Activated CD8-positive, alpha-beta T cell treated with anti-CD3 and anti-CD28 coated beads for 36 hours (primary cell): ENCODE measurements around the gene PDK1. TPM values are rescaled to one million over a fixed set of nuclear protein-coding genes. Genes with fewer than 3 reads are reported as not detected.

Experiments
- ATAC-seq: fragments of 200-7000 bp; cut with Tn5 transposase; one replicate; pipeline ENCODE4 v1.10.0; 2021; ENCODE audit warnings: mild to moderate bottlenecking, moderate library complexity
- CTCF ChIA-PET: fragments of 350-600 bp; sonication (Branson Sonifier 250); formaldehyde crosslinking; loops from one replicate; lab custom pipeline; 2021; ENCODE audit warnings: antibody characterized with exemption; lab: Charles Lee
- POLR2A ChIA-PET: fragments of 350-600 bp; sonication (Branson Sonifier 250); formaldehyde crosslinking; loops from one replicate; lab custom pipeline; 2021; ENCODE audit warnings: antibody characterized with exemption; lab: Charles Lee
- DNase-seq: peaks from one replicate; pipeline ENCODE4 v3.0.0-alpha.2; 2020
- H3K27ac Mint-ChIP-seq: one replicate; pipeline ENCODE4 v1.8.0; 2021; ENCODE audit warnings: mild to moderate bottlenecking, mixed read lengths
- H3K27me3 Mint-ChIP-seq: one replicate; pipeline ENCODE4 v1.8.0; 2021; ENCODE audit warnings: mixed read lengths
- H3K36me3 Mint-ChIP-seq: one replicate; pipeline ENCODE4 v1.8.0; 2021; ENCODE audit warnings: low read depth, mixed read lengths
- H3K4me1 Mint-ChIP-seq: one replicate; pipeline ENCODE4 v1.8.0; 2021; ENCODE audit warnings: low read depth, mixed read lengths
- H3K4me3 Mint-ChIP-seq: one replicate; pipeline ENCODE4 v1.8.0; 2021; ENCODE audit warnings: mild to moderate bottlenecking, moderate library complexity, mixed read lengths
- H3K9me3 Mint-ChIP-seq: one replicate; pipeline ENCODE4 v1.8.0; 2021; ENCODE audit warnings: mixed read lengths
- intact Hi-C: fragments of 100-400 bp; cut with micrococcal nuclease; formaldehyde crosslinking; loops from one replicate; pipeline ENCODE4 v1.10.0; 2022
- total RNA-seq, 2 experiments: library from RNA; stranded (reverse); gene quantifications; one replicate each; pipeline ENCODE4 v1.2.3, GENCODE V29; 2021
- TF ChIP-seq, protein P1 (sequence below): fragments of 200-600 bp; IDR thresholded peaks from one replicate; pipeline ENCODE4 v1.8.0; 2022; ENCODE audit warnings: antibody characterized with exemption, mild to moderate bottlenecking

The PDK1 gene
- total RNA-seq, 2 experiments from 2014 or later, result 65.8 to 70.7 TPM

DNA sequence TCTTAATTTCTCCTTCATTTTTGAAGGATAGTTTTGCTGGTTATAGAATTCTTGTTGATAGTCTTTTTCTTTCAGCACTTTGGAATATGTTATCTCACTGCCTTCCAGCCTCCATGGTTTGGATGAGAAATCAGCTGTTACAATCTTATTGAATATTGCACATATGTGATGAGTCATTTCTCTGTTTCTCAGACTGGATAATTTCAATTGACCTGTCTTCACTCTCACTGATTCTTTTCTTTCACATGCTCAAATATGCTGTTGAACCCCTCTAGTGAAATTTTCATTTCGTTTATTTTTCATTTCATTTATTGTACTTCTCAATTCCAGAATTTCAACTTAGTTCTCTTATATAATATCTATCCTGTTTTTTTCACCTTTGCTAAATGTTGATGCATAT is 22.2 kb downstream of the PDK1 start:
- H3K9me3 Mint-ChIP-seq, result peaks cover 31% of the 10 kb centered on the region

DNA sequence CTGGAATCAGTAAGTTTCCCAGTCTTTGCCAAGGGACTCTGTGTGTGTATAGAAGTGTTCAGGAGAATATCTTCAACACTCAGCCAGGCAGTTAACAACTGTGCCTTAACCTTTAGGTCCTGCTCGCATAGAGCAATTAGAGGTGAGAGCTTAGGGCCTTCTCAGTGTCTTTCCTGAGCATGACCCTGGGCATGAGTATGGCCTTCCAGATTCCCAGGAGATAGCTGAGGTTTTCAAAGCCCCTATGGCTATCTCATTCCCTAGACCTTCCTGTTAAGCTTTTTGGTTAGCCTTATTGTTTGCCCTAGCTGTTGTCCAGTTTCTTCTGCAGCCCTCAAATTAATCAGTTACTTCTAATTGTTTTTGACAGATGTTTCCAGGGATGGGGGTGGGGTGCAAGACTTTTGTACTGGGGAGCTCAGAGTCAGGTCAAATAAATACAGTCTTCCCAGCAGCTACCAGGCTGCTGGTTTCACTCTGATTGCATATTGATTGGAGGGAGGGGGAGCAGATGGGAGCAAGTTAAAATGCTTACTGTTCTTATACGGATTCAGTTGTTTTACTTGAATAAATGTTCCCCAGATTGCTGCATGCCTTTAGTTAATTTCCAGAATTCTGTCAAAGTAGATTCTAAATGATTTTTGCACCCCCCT is 23.1 kb downstream of the PDK1 start:
- CTCF ChIA-PET, result interaction anchor here (0.7 kb wide), 1 partner anchor 14 kb away, joined by 3 read pairs; no protein-coding TSS in a partner anchor
- intact Hi-C loops, result no loop called here
- Mint-ChIP-seq H3K36me3 (peaks cover 81% of the 10 kb centered on the region), H3K27me3 (no peaks in the 10 kb centered on the region), H3K9me3 (peaks cover 27% of the 10 kb centered on the region), H3K4me1 (peaks cover 35% of the 10 kb centered on the region), H3K27ac (no peak overlapping the region), H3K4me3 (no peak overlapping the region)
- TF ChIP-seq, protein P1, sequence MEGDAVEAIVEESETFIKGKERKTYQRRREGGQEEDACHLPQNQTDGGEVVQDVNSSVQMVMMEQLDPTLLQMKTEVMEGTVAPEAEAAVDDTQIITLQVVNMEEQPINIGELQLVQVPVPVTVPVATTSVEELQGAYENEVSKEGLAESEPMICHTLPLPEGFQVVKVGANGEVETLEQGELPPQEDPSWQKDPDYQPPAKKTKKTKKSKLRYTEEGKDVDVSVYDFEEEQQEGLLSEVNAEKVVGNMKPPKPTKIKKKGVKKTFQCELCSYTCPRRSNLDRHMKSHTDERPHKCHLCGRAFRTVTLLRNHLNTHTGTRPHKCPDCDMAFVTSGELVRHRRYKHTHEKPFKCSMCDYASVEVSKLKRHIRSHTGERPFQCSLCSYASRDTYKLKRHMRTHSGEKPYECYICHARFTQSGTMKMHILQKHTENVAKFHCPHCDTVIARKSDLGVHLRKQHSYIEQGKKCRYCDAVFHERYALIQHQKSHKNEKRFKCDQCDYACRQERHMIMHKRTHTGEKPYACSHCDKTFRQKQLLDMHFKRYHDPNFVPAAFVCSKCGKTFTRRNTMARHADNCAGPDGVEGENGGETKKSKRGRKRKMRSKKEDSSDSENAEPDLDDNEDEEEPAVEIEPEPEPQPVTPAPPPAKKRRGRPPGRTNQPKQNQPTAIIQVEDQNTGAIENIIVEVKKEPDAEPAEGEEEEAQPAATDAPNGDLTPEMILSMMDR, result no peak
- POLR2A ChIA-PET, result interaction anchor here (0.8 to 1.7 kb wide), 4 partner anchors 8 to 35 kb away, joined by 3 to 4 read pairs (median 4); no protein-coding TSS in a partner anchor
- no peak for ATAC-seq
- DNase-seq, result no peak

More for the DNA sequence above, 22.2 kb downstream of the PDK1 start:
- POLR2A ChIA-PET, result interaction anchor here (1.0 kb wide), 2 partner anchors 7 to 23 kb away, joined by 3 to 4 read pairs; no protein-coding TSS in a partner anchor
- Mint-ChIP-seq H3K4me3 (no peak overlapping the region), H3K27ac (no peak overlapping the region), H3K27me3 (no peaks in the 10 kb centered on the region), H3K36me3 (peaks cover 87% of the 10 kb centered on the region), H3K4me1 (peaks cover 32% of the 10 kb centered on the region)
- CTCF ChIA-PET, result no interaction called here
- intact Hi-C loops, result no loop called here
- TF ChIP-seq, protein P1, result no peak
- ATAC-seq (no peak), DNase-seq (no peak)

DNA sequence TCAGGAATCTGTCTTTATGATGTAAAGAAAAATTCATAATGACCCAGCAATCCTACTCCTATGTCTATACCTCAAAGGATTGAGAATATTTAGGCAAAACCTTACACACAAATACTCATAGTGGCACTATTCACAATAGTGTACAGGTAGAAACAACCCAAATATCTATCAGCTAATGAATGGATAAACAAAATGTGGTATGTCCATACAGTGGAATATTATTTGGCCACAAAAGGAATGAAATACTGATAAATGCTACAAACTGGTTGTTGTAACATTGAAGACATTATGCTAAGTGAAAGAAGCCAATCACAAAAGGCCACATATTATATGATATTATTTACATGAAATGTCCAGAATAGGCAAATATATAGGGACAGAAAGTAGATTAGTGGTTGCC is 24.7 kb downstream of the PDK1 start:
- H3K27me3 Mint-ChIP-seq, result no peaks in the 10 kb centered on the region
- TF ChIP-seq, protein P1, result no peak
- intact Hi-C loops, result no loop called here
- peaks cover 75% of the 10 kb centered on the region for H3K36me3 Mint-ChIP-seq
- ATAC-seq, result no peak
- ChIA-PET POLR2A (interaction anchor here (0.9 to 1.2 kb wide), 4 partner anchors 8 to 157 kb away, joined by 3 to 6 read pairs (median 4); no protein-coding TSS in a partner anchor), CTCF (interaction anchor here (1.2 to 2.4 kb wide), 3 partner anchors 13 to 130 kb away, joined by 3 to 10 read pairs (median 8); no protein-coding TSS in a partner anchor)
- peaks cover 17% of the 10 kb centered on the region for H3K9me3 Mint-ChIP-seq
- H3K4me3 Mint-ChIP-seq, result no peak overlapping the region
- DNase-seq, result no peak
- H3K4me1 Mint-ChIP-seq, result peaks cover 41% of the 10 kb centered on the region
- no peak overlapping the region for H3K27ac Mint-ChIP-seq

DNA sequence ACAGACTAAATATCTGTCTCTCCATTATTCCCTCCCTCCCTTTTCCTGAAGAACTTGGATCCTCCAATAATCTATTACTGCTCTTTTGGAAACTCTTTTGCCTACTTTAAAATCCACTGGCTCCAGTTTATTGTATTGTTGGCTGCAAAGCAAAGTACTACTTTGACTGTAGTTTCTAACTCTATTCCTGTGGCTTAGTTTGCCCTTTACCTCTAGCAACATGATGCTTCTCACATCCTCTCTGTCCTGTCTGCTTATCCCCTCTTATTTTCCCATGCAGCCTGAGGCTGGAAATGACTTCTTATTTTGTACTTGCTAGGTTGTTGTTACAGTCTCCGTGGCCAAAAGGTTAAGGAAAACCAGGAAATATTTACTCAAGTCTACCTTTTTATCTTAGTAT is 26.8 kb downstream of the PDK1 start:
- Mint-ChIP-seq H3K4me3 (no peak overlapping the region), H3K9me3 (peaks cover 9% of the 10 kb centered on the region), H3K36me3 (peaks cover 75% of the 10 kb centered on the region), H3K27ac (no peak overlapping the region), H3K27me3 (no peaks in the 10 kb centered on the region), H3K4me1 (peaks cover 56% of the 10 kb centered on the region)
- ATAC-seq (no peak), DNase-seq (no peak)
- ChIA-PET CTCF (interaction anchor here (1.1 to 1.5 kb wide), 2 partner anchors 12 to 98 kb away, joined by 3 to 4 read pairs; no protein-coding TSS in a partner anchor), POLR2A (no interaction called here)
- TF ChIP-seq, protein P1, result no peak
- intact Hi-C loops, result no loop called here
